HG03571 (cell line): ENCODE measurements around the gene KIF26B.

Experiments
- ATAC-seq: cut with Tn5 transposase; IDR thresholded peaks from one replicate; pipeline ENCODE4 v1.9.1; 2021; ENCODE audit not compliant: unreplicated experiment

The KIF26B gene

GRCh38 chr1:245448975-245449431 lies 294.2 kb downstream of the KIF26B start:
- ATAC-seq: no peak

DNA sequence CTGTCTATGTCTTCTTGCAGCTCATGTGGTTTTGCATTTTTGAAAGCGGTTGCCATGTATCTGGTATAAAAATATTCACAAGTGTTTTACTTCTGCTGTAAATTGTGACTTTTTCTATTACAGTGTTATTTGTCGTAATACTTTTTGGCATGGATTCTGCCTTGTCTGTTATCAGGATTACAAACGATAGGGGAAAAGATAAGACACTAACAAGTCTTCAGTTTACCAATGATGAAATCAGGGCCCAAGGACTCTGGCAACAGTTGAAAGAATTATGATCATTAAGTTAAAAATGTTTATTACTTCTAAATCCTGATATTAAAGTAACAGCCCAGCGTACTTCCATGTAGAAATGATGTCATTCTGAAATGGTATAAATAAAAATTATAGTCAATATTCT lies 298.8 kb downstream of the KIF26B start:
- ATAC-seq: no peak

DNA sequence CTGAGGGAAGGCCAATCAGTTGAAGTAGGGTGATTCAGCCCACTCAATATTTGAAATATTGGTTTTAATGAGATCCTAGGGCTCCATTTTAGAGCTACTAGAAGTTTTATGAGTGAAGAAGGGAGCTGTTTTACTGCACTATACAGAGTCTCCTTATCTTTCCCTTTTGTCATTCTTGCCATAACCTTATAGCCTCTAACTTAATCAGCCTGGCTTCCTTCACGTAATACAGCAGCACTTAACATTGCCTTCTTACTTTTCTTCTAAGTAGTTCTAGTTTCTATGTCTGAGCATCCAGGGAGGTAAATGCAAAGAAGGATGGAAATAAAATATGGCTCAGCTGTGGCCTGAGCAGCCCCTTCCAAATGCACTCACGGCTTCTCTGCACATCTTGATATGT lies 299.3 kb downstream of the KIF26B start:
- no peak for ATAC-seq

GRCh38 chr1:245457562-245457961 lies 302.8 kb downstream of the KIF26B start:
- no peak for ATAC-seq

DNA sequence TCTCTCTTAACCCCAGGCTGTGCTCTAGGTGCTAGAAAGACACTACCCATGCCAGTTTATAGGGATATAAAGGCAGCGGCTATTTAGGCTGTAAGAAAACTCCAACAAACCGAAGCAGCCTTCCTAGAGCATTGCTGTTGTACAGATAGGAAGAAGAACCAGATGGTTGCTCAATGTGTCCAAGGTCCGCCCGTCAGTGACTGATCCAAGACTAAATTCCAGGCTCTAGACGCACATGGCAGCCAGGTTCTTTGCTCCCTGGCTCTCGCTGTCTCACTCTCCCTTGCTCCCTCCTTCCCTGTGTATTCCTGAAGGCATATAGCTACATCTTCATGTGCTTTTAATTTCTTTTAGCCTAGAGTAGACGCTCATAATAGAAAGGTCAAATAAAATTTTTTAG lies 303.4 kb downstream of the KIF26B start:
- no peak for ATAC-seq

DNA sequence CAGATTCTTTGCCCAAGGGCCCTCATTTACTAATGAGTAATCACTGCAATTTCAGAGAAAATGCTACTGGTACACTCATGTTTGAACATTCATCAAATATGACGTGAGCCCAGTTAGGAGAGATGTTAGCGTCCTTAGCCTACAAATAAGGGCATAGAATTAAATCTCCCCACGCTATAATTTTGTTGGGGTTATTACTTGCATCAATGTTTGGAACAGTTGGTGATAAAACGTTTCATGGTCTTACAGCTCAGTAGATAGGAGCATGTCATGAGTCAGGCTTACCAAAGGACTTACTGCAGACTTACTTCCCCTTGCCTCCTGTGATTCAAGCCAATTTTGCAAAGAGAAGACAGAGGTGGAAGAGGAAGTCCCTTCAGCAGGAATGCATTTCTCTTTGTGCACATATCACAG lies 304.0 kb downstream of the KIF26B start:
- ATAC-seq: no peak

DNA sequence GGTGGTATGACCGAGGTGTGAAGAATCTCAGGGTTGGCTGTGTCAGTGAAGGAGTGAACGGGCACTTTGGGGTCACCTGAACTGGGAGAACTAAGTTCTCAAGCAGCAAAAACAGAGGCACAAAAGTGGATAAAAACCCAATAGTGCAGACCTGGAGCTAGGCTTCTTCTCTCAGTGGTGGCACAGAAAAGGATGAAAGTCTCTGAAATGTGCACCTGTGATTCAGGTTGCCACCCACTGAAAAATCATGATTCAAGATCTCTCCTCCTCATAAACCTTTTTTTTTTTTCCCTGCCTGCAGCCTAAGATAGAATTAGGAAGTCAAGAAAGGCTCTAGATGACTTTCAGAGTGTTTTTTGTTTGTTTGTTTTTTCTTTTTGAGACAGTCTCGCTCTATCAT lies 304.8 kb downstream of the KIF26B start:
- no peak for ATAC-seq

GRCh38 chr1:245461681-245462080 lies 306.9 kb downstream of the KIF26B start:
- no peak for ATAC-seq

DNA sequence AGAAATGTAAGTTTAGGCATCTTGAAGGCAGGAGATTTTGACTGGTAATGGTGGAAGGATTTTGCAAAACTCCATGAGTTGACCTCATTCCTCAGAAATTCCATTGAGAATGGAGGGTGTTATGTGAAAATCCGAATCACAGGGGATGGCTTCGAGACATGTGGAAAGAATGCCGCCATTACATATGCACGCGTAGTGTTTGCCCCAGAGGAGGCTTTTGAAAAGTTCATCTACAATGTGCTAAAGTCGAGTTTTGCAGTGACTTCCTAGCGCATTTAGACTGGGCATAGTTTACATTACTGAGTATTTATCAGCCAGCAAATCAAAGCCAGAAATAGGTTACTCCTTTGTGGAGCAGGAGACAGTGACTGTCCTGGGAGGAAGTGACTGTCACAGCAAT lies 307.4 kb downstream of the KIF26B start:
- ATAC-seq: no peak

- no peak for ATAC-seq
These were observed 308.8 kb downstream of the KIF26B start for GRCh38 chr1:245463392-245464165.

- no peak for ATAC-seq
These were observed 309.5 kb downstream of the KIF26B start for GRCh38 chr1:245464290-245464689.

GRCh38 chr1:245465666-245466065 lies 310.9 kb downstream of the KIF26B start:
- ATAC-seq: no peak

DNA sequence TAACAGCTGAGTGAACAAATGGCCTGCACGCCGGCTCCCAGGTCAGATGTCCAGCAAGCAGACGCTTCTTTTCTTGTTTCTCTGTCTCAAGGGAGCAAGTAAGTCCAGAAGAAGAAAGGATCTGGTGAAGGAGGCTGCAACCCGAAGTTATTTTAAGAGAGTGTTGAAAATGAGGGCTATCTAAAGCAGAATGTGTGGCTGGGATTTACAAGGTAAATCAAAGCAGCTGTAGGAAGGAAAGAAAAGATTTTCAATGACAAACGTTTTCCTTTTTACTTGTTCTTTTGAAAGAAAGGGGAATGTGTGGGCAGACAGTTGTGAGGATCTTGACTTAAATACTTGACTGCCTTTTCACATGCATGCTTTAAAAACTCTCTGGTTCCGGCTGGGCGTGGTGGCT lies 311.5 kb downstream of the KIF26B start:
- ATAC-seq: no peak

DNA sequence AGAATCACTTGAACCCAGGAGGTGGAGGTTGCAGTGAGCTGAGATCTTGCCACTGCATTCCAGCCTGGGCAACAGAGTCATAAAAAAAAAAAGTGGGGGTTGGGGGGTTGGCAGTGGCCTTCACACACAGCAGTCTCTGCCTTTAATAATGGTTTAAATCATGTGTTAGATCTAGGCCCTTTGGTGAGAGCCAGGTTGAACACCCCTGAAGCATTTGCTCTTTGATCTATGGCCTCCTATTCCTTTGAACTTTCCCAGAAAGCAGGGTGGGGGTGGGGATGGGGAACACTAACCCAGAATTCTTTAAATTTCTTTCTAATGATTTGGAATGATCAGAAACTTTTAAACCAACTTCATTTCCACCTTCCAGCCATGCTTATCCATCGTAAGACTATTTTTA lies 313.0 kb downstream of the KIF26B start:
- no peak for ATAC-seq

- ATAC-seq: no peak
These were observed 314.2 kb downstream of the KIF26B start for GRCh38 chr1:245469006-245469405.

GRCh38 chr1:245469734-245470133 lies 314.9 kb downstream of the KIF26B start:
- ATAC-seq: no peak

- ATAC-seq: no peak
These were observed 320.3 kb downstream of the KIF26B start for GRCh38 chr1:245475126-245475525.

GRCh38 chr1:245475961-245476516 lies 321.3 kb downstream of the KIF26B start:
- no peak for ATAC-seq

DNA sequence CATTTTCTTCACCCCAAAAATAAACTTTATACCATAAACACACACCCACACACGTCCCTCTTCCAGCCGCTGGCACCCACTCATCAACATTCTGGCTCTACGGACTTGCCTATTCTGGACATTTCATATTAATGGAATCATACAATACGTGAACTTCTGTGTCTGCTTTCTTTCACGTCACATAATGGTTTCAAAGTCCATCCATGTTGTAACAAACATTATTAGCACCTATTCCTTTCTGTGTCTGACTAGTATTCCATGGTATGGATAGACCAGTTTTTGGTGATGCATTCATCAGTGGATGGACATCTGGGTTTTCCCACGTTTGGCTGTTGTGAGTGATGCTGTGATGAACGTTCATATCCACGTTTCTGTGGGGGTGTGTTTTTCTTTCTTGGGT lies 323.2 kb downstream of the KIF26B start:
- ATAC-seq: no peak

DNA sequence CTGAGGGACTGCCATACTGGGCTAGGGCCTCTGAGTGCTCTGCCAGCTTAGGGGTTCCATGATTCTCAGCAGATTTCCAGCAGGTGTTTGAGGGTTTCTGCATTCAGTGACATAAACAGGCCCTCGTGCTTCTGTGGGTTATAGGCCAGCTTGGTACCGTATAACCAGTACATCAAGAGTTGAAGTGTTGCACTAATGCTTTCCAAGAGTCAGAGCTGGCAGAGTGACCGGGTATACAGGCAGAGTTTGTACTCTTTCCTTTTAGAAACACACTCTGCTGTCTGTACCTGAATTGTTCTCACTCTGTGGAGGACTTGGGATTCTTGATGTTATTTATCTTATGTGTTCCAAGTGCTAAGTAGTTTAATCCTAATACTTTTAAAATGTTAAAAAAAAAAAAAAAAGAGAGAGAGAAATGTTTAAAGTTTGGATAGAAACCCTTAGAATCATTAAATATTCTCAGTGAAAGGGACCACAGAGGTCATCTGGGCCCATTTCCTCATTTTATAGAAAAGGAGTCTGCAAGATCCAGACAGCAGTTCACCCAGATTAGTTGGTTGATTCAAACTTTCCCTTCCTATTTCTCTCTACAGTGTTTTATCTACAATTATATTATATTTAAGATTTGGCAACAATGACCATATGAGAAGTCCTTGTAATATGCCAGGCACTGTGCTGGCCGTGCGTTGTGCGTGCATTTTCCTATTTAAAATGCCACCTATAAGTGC lies 325.8 kb downstream of the KIF26B start:
- no peak for ATAC-seq

GRCh38 chr1:245481261-245481660 lies 326.5 kb downstream of the KIF26B start:
- no peak for ATAC-seq

DNA sequence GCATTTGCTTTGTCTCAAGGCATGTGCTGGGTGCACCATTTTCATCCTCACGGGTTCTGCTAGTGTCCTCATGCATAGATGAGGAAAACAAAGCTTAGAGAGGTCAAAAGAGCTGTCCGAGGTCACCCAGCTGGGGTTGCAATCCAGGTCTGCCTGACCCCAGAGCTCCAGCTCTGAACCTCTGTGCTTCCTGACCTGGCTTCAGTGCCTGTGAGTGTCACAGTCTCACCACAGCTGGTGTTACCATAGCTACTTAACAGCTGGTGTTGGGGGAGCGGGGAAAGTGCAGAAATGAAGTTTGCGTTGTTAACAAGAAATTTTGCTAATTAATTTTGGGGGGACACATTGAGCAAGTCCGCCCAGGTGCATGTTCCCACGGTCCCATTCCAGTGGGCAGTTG lies 328.5 kb downstream of the KIF26B start:
- no peak for ATAC-seq
